Measurements from ENCODE around the gene LRRK1.
"Not testable (repeated sequence)": the region's sequence is repeated elsewhere in the genome, so short reads cannot be mapped to it uniquely, and the experiment has no call there.

LRRK1 gene

GRCh38 chr15:101095796-101096406 is 176.7 kb downstream of the LRRK1 start:
- DNase-seq (ENCODE audit: low read depth) = not testable (repeated sequence)

- DNase-seq (ENCODE audit: low read depth) = no peak
Measured at GRCh38 chr15:101097111-101097510, 178.0 kb downstream of the LRRK1 start.

- DNase-seq (ENCODE audit: low read depth) = no peak
Measured at GRCh38 chr15:101099183-101099582, 180.0 kb downstream of the LRRK1 start.

- no peak for DNase-seq (ENCODE audit: low read depth)
Measured at GRCh38 chr15:101100118-101100517, 181.0 kb downstream of the LRRK1 start.

- DNase-seq (ENCODE audit: low read depth) = no peak
Measured at GRCh38 chr15:101100593-101101442, 181.7 kb downstream of the LRRK1 start.

GRCh38 chr15:101101676-101102075 is 182.5 kb downstream of the LRRK1 start:
- no peak for DNase-seq (ENCODE audit: low read depth)

GRCh38 chr15:101102746-101103145 is 183.6 kb downstream of the LRRK1 start:
- no peak for DNase-seq (ENCODE audit: low read depth)

- DNase-seq (ENCODE audit: low read depth) = no peak
Measured at GRCh38 chr15:101103598-101103997, 184.4 kb downstream of the LRRK1 start.

GRCh38 chr15:101104141-101104540 is 185.0 kb downstream of the LRRK1 start:
- DNase-seq (ENCODE audit: low read depth) = no peak

GRCh38 chr15:101105059-101105891 is 186.1 kb downstream of the LRRK1 start:
- no peak for DNase-seq (ENCODE audit: low read depth)

- DNase-seq (ENCODE audit: low read depth) = no peak
Measured at GRCh38 chr15:101107101-101107500, 187.9 kb downstream of the LRRK1 start.

- DNase-seq (ENCODE audit: low read depth) = no peak
Measured at GRCh38 chr15:101107625-101108460, 188.7 kb downstream of the LRRK1 start.

- no peak for DNase-seq (ENCODE audit: low read depth)
Measured at GRCh38 chr15:101108461-101108775, 189.3 kb downstream of the LRRK1 start.

- DNase-seq (ENCODE audit: low read depth) = no peak
Measured at GRCh38 chr15:101108791-101109190, 189.6 kb downstream of the LRRK1 start.

- no peak for DNase-seq (ENCODE audit: low read depth)
Measured at GRCh38 chr15:101110681-101111569, 191.8 kb downstream of the LRRK1 start.

- no peak for DNase-seq (ENCODE audit: low read depth)
Measured at GRCh38 chr15:101111570-101112262, 192.6 kb downstream of the LRRK1 start.

GRCh38 chr15:101112336-101113113 is 193.4 kb downstream of the LRRK1 start:
- DNase-seq (ENCODE audit: low read depth) = no peak

GRCh38 chr15:101113114-101114005 is 194.2 kb downstream of the LRRK1 start:
- no peak for DNase-seq (ENCODE audit: low read depth)

All from activated T-helper 1 cell treated with Interleukin-2 at 50 U/mL for 16 hours (primary cell).